GM12801 (cell line): ENCODE data around the gene RPSA.

Experiments used
- CTCF ChIP-seq: IDR thresholded peaks from one replicate; pipeline ENCODE4 v1.5.1; 2011; ENCODE audit warnings: control low read depth; ENCODE audit not compliant: insufficient read length; ENCODE audit errors: extremely low read depth

The RPSA gene

GRCh38 chr3:39420543-39420942 lies 14.0 kb downstream of the RPSA start:
- TF ChIP-seq CTCF = no peak

GRCh38 chr3:39423436-39423970 lies 17.0 kb downstream of the RPSA start:
- TF ChIP-seq CTCF = no peak

- TF ChIP-seq CTCF = no peak
Measured at GRCh38 chr3:39426312-39426711, 19.8 kb downstream of the RPSA start.

GRCh38 chr3:39427506-39427905 lies 21.0 kb downstream of the RPSA start:
- no peak for TF ChIP-seq CTCF

GRCh38 chr3:39428745-39429201 lies 22.3 kb downstream of the RPSA start:
- no peak for TF ChIP-seq CTCF

- no peak for TF ChIP-seq CTCF
Measured at GRCh38 chr3:39429466-39429865, 22.9 kb downstream of the RPSA start.

GRCh38 chr3:39432342-39432741 lies 25.8 kb downstream of the RPSA start:
- TF ChIP-seq CTCF = no peak

- no peak for TF ChIP-seq CTCF
Measured at GRCh38 chr3:39433642-39434041, 27.1 kb downstream of the RPSA start.
